HCT116 (cell line): ENCODE results near the gene STIM1. TPM values are rescaled to one million over a fixed set of nuclear protein-coding genes. Genes with fewer than 3 reads are reported as not detected.

Experiments used
- ATAC-seq: fragments of 200-7000 bp; cut with Tn5 transposase; 2 replicates; pipeline ENCODE4 v1.9.1; 2020; ENCODE audit warnings: mild to moderate bottlenecking, moderate library complexity
- BruUV-seq: library from RNA; stranded (reverse); fragments of 400-500 nt; replicated peaks from 2 replicates; lab custom pipeline; 2021; lab: Mats Ljungman, UMichigan
- CTCF ChIA-PET: fragments of 300-600 bp; sonication (Branson Sonifier 250); formaldehyde crosslinking; loops from one replicate; lab custom pipeline; 2021; ENCODE audit warnings: antibody characterized with exemption; lab: Charles Lee
- POLR2A ChIA-PET: fragments of 300-600, 350-600 bp; sonication (Branson Sonifier 250); formaldehyde crosslinking; loops from one replicate; lab custom pipeline; 2021; ENCODE audit warnings: antibody characterized with exemption; lab: Charles Lee
- RAD21 ChIA-PET, 2 experiments: fragments of 300-600 bp; sonication (Branson Sonifier 250); formaldehyde crosslinking; loops; one replicate each; lab custom pipeline; 2023; ENCODE audit warnings: low total read pairs in 2 of 2; ENCODE audit not compliant: uncharacterized antibody in 2 of 2, unreplicated experiment in 2 of 2, low non-redundant PET in 1 of 2; lab: Charles Lee
- DNase-seq: peaks from one replicate; pipeline ENCODE4 v3.0.0-alpha.2; 2010; ENCODE audit warnings: low read depth, low spot score
- H2AFZ ChIP-seq: fragments of 200-600 bp; shearing (Covaris generic), sonication (generic); 2 replicates; pipeline ENCODE4 v1.6.1; 2017; ENCODE audit warnings: low read depth, mixed run types, mixed read lengths, antibody characterized with exemption, low read length; ENCODE audit not compliant: poor library complexity, severe bottlenecking
- H3K27ac ChIP-seq: 2 replicates; pipeline ENCODE4 v1.5.1; 2012; ENCODE audit warnings: low read depth, low read length
- H3K27me3 ChIP-seq: fragments of 200-600 bp; sonication (generic); 2 replicates; pipeline ENCODE4 v1.6.1; 2016; ENCODE audit warnings: mixed run types, low read length, mixed read lengths; ENCODE audit not compliant: insufficient read depth
- H3K36me3 ChIP-seq, 2 experiments: fragments of 200-500 bp in 1 of 2; fragments of 200-600 bp in 1 of 2; sonication (Bioruptor generic) in 1 of 2; sonication (generic) in 1 of 2; 2 replicates each; pipeline versions ENCODE4 v1.5.1 to v1.6.1; 2014 to 2016; ENCODE audit warnings: low read length in 2 of 2, inconsistent platforms in 1 of 2, mixed read lengths in 1 of 2, mixed run types in 1 of 2; ENCODE audit not compliant: insufficient read depth in 2 of 2, control insufficient read depth in 1 of 2
- H3K4me1 ChIP-seq, 2 experiments: fragments of 200-600 bp in 1 of 2; sonication (generic) in 1 of 2; 2 replicates each; pipeline versions ENCODE4 v1.5.1 to v1.6.1; 2012 to 2017; ENCODE audit warnings: low read length in 2 of 2, inconsistent platforms in 1 of 2, mild to moderate bottlenecking in 1 of 2, mixed read lengths in 1 of 2, mixed run types in 1 of 2, moderate library complexity in 1 of 2; ENCODE audit not compliant: insufficient read depth in 2 of 2, control insufficient read depth in 1 of 2
- H3K4me2 ChIP-seq: fragments of 200-600 bp; sonication (generic); 2 replicates; pipeline ENCODE4 v1.6.1; 2017; ENCODE audit warnings: mixed run types, low read length, mixed read lengths
- H3K4me3 ChIP-seq, 2 experiments: fragments of 200-600 bp in 1 of 2; sonication (generic) in 1 of 2; replicated peaks in 1 of 2; 2 replicates each; pipeline ENCODE4 v1.5.1; 2011 to 2016; ENCODE audit warnings: low read length in 2 of 2, control low read depth in 1 of 2, low read depth in 1 of 2, mild to moderate bottlenecking in 1 of 2, mixed read lengths in 1 of 2, mixed run types in 1 of 2
- H3K79me2 ChIP-seq: fragments of 200-600 bp; sonication (generic); 2 replicates; pipeline ENCODE4 v1.6.1; 2017; ENCODE audit warnings: mild to moderate bottlenecking, mixed run types, low read length, moderate library complexity, mixed read lengths; ENCODE audit not compliant: insufficient read depth
- H3K9ac ChIP-seq: fragments of 200-600 bp; sonication (generic); 2 replicates; pipeline ENCODE4 v1.6.1; 2016; ENCODE audit warnings: low read length, mixed read lengths
- H3K9me2 ChIP-seq: fragments of 200-600 bp; sonication (generic), shearing (Covaris generic); 2 replicates; pipeline ENCODE4 v1.6.1; 2017; ENCODE audit warnings: mixed run types, mild to moderate bottlenecking, moderate library complexity; ENCODE audit not compliant: insufficient read depth
- H3K9me3 ChIP-seq, 2 experiments: fragments of 200-500 bp in 1 of 2; fragments of 200-600 bp in 1 of 2; sonication (Bioruptor generic) in 1 of 2; sonication (generic) in 1 of 2; 2 replicates each; pipeline ENCODE4 v1.6.1; 2014 to 2017; ENCODE audit warnings: low read length in 2 of 2, mixed read lengths in 2 of 2, inconsistent platforms in 1 of 2, low read depth in 1 of 2, mild to moderate bottlenecking in 1 of 2, mixed run types in 1 of 2, moderate library complexity in 1 of 2; ENCODE audit not compliant: control insufficient read depth in 1 of 2, insufficient read depth in 1 of 2
- H4K20me1 ChIP-seq: fragments of 200-600 bp; sonication (generic), shearing (Covaris generic); 2 replicates; pipeline ENCODE4 v1.6.1; 2017; ENCODE audit warnings: mixed run types, mild to moderate bottlenecking, moderate library complexity; ENCODE audit not compliant: insufficient read depth
- CEBPB ChIP-seq: IDR thresholded peaks from 2 replicates; pipeline ENCODE4 v1.6.1; 2012; ENCODE audit warnings: low read depth
- EGR1 ChIP-seq: IDR thresholded peaks from 2 replicates; pipeline ENCODE4 v1.6.1; 2012; ENCODE audit warnings: low read depth
- POLR2AphosphoS5 ChIP-seq: IDR thresholded peaks from 2 replicates; pipeline ENCODE4 v1.6.1; 2011; ENCODE audit warnings: mild to moderate bottlenecking, low read depth, low read length, moderate library complexity
- RAD21 ChIP-seq: IDR thresholded peaks from 2 replicates; pipeline ENCODE4 v1.6.1; 2012; ENCODE audit warnings: low read depth, mild to moderate bottlenecking
- SIN3A ChIP-seq: IDR thresholded peaks from 2 replicates; pipeline ENCODE4 v1.6.1; 2012; ENCODE audit warnings: low read depth
- SP1 ChIP-seq: IDR thresholded peaks from 2 replicates; pipeline ENCODE4 v1.6.1; 2012; ENCODE audit warnings: low read depth
- SRF ChIP-seq: IDR thresholded peaks from 2 replicates; pipeline ENCODE4 v1.6.1; 2012; ENCODE audit warnings: low read depth
- YY1 ChIP-seq: IDR thresholded peaks from 2 replicates; pipeline ENCODE4 v1.6.1; 2011; ENCODE audit warnings: low read length, low read depth, moderate library complexity, mild to moderate bottlenecking; ENCODE audit not compliant: insufficient replicate concordance; ENCODE audit errors: extremely low read depth
- ZBTB33 ChIP-seq: IDR thresholded peaks from 2 replicates; pipeline ENCODE4 v1.6.1; 2011; ENCODE audit warnings: mild to moderate bottlenecking, low read length, moderate library complexity; ENCODE audit not compliant: insufficient replicate concordance; ENCODE audit errors: extremely low read depth
- ZNF274 ChIP-seq: fragments of 200-500 bp; sonication (Bioruptor generic); IDR thresholded peaks from 2 replicates; pipeline ENCODE4 v1.6.1; 2014; ENCODE audit warnings: mild to moderate bottlenecking, low read depth, low read length, inconsistent platforms
- intact Hi-C: fragments of 100-400 bp; cut with micrococcal nuclease; formaldehyde crosslinking; loops from 2 replicates; pipeline ENCODE4 v1.10.0; 2022
- total RNA-seq: library from RNA; stranded (reverse); gene quantifications from one replicate; pipeline ENCODE4 v1.2.1, GENCODE V29; 2021; ENCODE audit not compliant: unreplicated experiment
- TF ChIP-seq, protein P1 (sequence below): IDR thresholded peaks from 2 replicates; pipeline ENCODE4 v1.6.1; 2012

STIM1 gene
- total RNA-seq, 1 experiment from 2014 or later, result 22.3 TPM

- H3K27ac ChIP-seq, result no peak overlapping the region
- no TSS peak for BruUV-seq
- H3K4me1 ChIP-seq, result no peaks in the 10 kb centered on the region
- TF ChIP-seq RAD21 (no peak), EGR1 (no peak), SRF (no peak), ZBTB33 (no peak), SP1 (no peak), ZNF274 (no peak), POLR2AphosphoS5 (no peak), SIN3A (no peak), YY1 (no peak), CEBPB (no peak)
- TF ChIP-seq, protein P1, sequence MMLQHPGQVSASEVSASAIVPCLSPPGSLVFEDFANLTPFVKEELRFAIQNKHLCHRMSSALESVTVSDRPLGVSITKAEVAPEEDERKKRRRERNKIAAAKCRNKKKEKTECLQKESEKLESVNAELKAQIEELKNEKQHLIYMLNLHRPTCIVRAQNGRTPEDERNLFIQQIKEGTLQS, result no peak
- intact Hi-C loops, result no loop called here
- no peak overlapping the region for H3K9ac ChIP-seq
- H3K4me3 ChIP-seq, result no peak overlapping the region
- H3K9me3 ChIP-seq, result no peaks in the 10 kb centered on the region
- CTCF ChIA-PET, result no interaction called here
- H4K20me1 ChIP-seq, result no peaks in the 10 kb centered on the region
- RAD21 ChIA-PET, result no interaction called here
- H3K9me2 ChIP-seq, result no peaks in the 10 kb centered on the region
- H3K36me3 ChIP-seq, result peaks cover 27 to 31% of the 10 kb centered on the region in 2 experiments; a peak in 3 of 4 replicates
- ATAC-seq (no peak), DNase-seq (no peak)
- peaks cover 44% of the 10 kb centered on the region for H3K79me2 ChIP-seq
- H3K27me3 ChIP-seq, result no peaks in the 10 kb centered on the region
- no peak overlapping the region for H3K4me2 ChIP-seq
- H2AFZ ChIP-seq, result no peak overlapping the region
- POLR2A ChIA-PET, result no interaction called here
Observed at GRCh38 chr11:4105916-4106315, 250.5 kb downstream of the STIM1 start.
